ENCODE measurements around the gene CLTB.

GRCh38 chr5:176394096-176394495 is 22.2 kb downstream of the CLTB start:
- no peak for TF ChIP-seq CTCF (conservative IDR thresholded peaks at IDR 0.05; ENCODE audit: low read depth, low read length)
- TF ChIP-seq EZH2phosphoT487 (IDR thresholded peaks at IDR 0.05; ENCODE audit: borderline replicate concordance, low read length) = no peak
